ENCODE results near the gene INPP5A.

DNA sequence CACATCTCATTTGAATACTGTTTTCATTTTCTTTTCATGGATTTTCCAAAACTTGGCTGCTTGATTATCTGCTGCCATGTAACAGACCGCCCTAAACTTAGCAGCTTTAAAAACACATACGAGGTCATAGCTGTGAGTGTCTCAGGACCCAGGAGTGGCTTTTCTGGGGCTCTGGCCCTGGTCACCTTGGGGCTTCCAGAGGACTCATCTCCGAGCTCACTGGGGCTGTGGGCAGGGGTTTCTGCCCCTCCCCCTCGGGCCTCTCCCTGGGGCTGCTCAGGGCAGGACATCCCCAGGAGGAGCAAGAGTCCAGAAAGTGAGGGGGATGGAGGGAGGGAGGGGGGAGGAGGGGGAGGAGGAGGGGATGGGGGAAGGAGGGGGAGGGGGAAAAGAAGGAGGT lies 171.3 kb downstream of the INPP5A start:
- TF ChIP-seq YY1 (IDR thresholded peaks at IDR 0.05; ENCODE audit: insufficient read depth, insufficient read length) (no peak), SUZ12 (IDR thresholded peaks at IDR 0.05; ENCODE audit: extremely low read depth, insufficient read depth, insufficient read length) (no peak)
